Glutamatergic neuron (in vitro differentiated cells): ENCODE results near the gene IL17RC. TPM values are rescaled to one million over a fixed set of nuclear protein-coding genes. Genes with fewer than 3 reads are reported as not detected.

Experiments
- DNase-seq: peaks from one replicate; pipeline ENCODE4 v3.0.0; 2022
- H3K27ac Mint-ChIP-seq: one replicate; pipeline ENCODE4 v1.8.0; 2020; ENCODE audit warnings: mild to moderate bottlenecking, mixed read lengths, inconsistent platforms; ENCODE audit not compliant: unreplicated experiment
- H3K27me3 Mint-ChIP-seq: one replicate; pipeline ENCODE4 v1.8.0; 2020; ENCODE audit warnings: mild to moderate bottlenecking, moderate library complexity, mixed read lengths, inconsistent platforms; ENCODE audit not compliant: unreplicated experiment
- H3K36me3 Mint-ChIP-seq: one replicate; pipeline ENCODE4 v1.8.0; 2020; ENCODE audit warnings: mild to moderate bottlenecking, mixed read lengths, inconsistent platforms; ENCODE audit not compliant: unreplicated experiment
- H3K4me1 Mint-ChIP-seq: one replicate; pipeline ENCODE4 v1.8.0; 2020; ENCODE audit warnings: mild to moderate bottlenecking, low read depth, mixed read lengths, inconsistent platforms; ENCODE audit not compliant: unreplicated experiment
- H3K4me3 Mint-ChIP-seq: one replicate; pipeline ENCODE4 v1.8.0; 2020; ENCODE audit warnings: mild to moderate bottlenecking, mixed read lengths, inconsistent platforms; ENCODE audit not compliant: unreplicated experiment
- H3K9me3 Mint-ChIP-seq: one replicate; pipeline ENCODE4 v1.8.0; 2020; ENCODE audit warnings: mild to moderate bottlenecking, moderate library complexity, mixed read lengths, inconsistent platforms; ENCODE audit not compliant: unreplicated experiment
- CTCF ChIP-seq: fragments of 200-600 bp; sonication (generic); IDR thresholded peaks from one replicate; pipeline ENCODE4 v1.5.0; 2021; ENCODE audit not compliant: partially characterized antibody, unreplicated experiment
- total RNA-seq: library from RNA; stranded (reverse); fragmentation: NEBNext Ultra II Directional; extraction: Animal tissue kit (Norgen Biotek cat#: 25700); gene quantifications from one replicate; pipeline ENCODE4 v1.2.1, GENCODE V29; 2021; ENCODE audit not compliant: unreplicated experiment

Gene IL17RC
- total RNA-seq, 1 donor from 2014 or later = 41.9 TPM

DNA sequence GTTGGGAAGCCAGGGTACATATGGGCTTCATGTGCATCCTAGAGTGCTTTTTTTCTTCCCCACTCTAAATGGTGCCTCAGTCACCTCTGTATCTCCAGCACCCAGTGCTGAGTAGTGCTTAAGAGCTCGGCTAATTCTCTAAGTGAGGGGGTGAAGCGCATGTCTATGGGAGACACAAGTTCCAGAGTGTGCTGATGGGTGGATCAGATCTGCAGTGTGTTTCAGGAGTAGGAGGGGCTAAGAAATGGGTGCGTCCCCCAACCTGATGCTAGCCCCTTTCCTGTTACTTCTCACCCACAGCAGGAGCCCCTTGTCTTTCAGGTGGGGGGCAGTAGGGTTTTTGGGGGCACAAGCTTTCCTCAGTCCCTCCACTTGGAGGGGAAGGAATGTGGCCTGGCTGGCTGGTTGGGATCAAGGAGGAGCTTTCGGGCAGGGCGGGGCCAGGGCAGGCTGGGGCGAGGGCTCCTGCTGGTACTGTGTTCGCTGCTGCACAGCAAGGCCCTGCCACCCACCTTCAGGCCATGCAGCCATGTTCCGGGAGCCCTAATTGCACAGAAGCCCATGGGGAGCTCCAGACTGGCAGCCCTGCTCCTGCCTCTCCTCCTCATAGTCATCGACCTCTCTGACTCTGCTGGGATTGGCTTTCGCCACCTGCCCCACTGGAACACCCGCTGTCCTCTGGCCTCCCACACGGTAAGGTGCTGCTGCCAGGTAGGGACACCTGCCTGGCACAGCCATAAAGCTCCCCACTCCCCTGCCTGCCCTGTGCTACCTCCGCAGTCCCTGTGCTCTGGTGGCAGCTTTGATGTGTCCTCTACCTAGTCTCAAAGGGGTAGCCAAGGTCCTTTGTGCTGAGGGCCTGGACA, 14.3 kb upstream of the IL17RC start, which contains the start of gene IL17RE:
TSS of gene IL17RE (plus strand) at position 477 of the 866 bp plus-strand sequence. CDS start at position 562, 85 bp downstream.
- no peaks in the 10 kb centered on the region for H3K9me3 Mint-ChIP-seq
- no peak for TF ChIP-seq CTCF
- no peak within 1 kb of the TSS for H3K4me3 Mint-ChIP-seq
- H3K4me1 Mint-ChIP-seq = peaks cover 2% of the 10 kb centered on the region
- peaks cover 5% of the 10 kb centered on the region for H3K27me3 Mint-ChIP-seq
- H3K36me3 Mint-ChIP-seq = no peaks in the 10 kb centered on the region
- H3K27ac Mint-ChIP-seq = no peak within 1 kb of the TSS
- DNase-seq = no peak

DNA sequence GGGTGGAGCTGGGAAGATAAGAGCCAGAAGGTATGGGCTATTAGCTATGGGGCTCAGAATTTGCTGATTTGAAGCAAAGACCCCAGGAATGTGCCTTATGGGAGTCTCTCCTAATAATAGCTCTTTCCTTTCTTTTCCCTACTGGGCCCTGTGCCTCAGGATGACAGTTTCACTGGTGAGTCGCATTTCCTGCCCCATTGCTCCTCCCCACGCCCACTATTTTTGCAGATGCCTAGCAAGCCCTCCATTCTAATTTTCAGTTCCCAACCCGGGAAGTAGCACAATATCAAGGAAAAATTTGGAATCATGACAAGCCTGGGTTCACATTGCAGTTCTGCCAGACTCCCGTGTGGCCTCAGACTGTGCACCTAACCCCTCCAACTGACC, 13.7 kb upstream of the IL17RC start:
- Mint-ChIP-seq H3K4me1 (peaks cover 2% of the 10 kb centered on the region), H3K4me3 (no peak overlapping the region), H3K27ac (no peak overlapping the region), H3K9me3 (no peaks in the 10 kb centered on the region), H3K27me3 (peaks cover 5% of the 10 kb centered on the region), H3K36me3 (no peaks in the 10 kb centered on the region)
- no peak for TF ChIP-seq CTCF
- DNase-seq = no peak

GRCh38 chr3:9903904-9904303, 13.0 kb upstream of the IL17RC start:
- no peak for DNase-seq
- H3K4me1 Mint-ChIP-seq = peaks cover 2% of the 10 kb centered on the region
- H3K27me3 Mint-ChIP-seq = no peaks in the 10 kb centered on the region
- no peaks in the 10 kb centered on the region for H3K9me3 Mint-ChIP-seq
- H3K4me3 Mint-ChIP-seq = no peak overlapping the region
- H3K27ac Mint-ChIP-seq = no peak overlapping the region
- H3K36me3 Mint-ChIP-seq = no peaks in the 10 kb centered on the region
- TF ChIP-seq CTCF = no peak

- TF ChIP-seq CTCF = no peak
- Mint-ChIP-seq H3K27me3 (no peaks in the 10 kb centered on the region), H3K27ac (no peak overlapping the region), H3K4me1 (peaks cover 2% of the 10 kb centered on the region), H3K4me3 (no peak overlapping the region), H3K9me3 (no peaks in the 10 kb centered on the region), H3K36me3 (no peaks in the 10 kb centered on the region)
- no peak for DNase-seq
Measured at GRCh38 chr3:9906480-9906879, 10.4 kb upstream of the IL17RC start.

DNA sequence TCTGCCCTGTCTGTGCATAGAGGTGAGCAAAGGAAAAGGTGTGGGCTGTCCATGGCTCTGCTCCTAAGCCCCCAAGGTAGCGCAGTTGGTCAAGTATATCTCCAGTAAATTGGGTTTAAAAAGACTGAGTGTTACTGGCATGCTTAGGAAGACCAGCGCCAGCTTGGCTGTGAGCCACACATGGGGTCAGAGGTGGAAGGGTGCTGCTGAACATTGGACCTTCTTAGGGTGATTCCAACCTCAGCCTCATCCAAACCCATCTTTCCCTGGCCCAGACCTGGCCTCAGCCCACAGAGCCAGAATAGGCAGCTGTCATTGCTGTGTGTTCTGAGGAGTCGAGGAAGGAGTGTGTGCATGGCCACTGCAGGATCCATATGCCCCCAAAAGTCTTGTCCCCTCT, 8.6 kb upstream of the IL17RC start:
- H3K27ac Mint-ChIP-seq = no peak overlapping the region
- no peak for TF ChIP-seq CTCF
- peaks cover 6% of the 10 kb centered on the region for H3K36me3 Mint-ChIP-seq
- H3K4me3 Mint-ChIP-seq = no peak overlapping the region
- no peaks in the 10 kb centered on the region for H3K4me1 Mint-ChIP-seq
- no peak for DNase-seq
- peaks cover 4% of the 10 kb centered on the region for H3K27me3 Mint-ChIP-seq
- peaks cover 4% of the 10 kb centered on the region for H3K9me3 Mint-ChIP-seq
